Ovary (tissue), 3 donors: ENCODE results near the gene TTC28.

Experiments
- POLR2A ChIP-seq: fragments of 450-650 bp; IDR thresholded peaks from one replicate; pipeline ENCODE4 v1.6.1; 2017; ENCODE audit warnings: antibody characterized with exemption, mild to moderate bottlenecking, moderate library complexity
- TF ChIP-seq, protein P1 (sequence below), 3 donors: fragments of 450-650 bp in 2 of 3; fragments of 200-600 bp in 1 of 3; IDR thresholded peaks; one replicate each; pipeline versions ENCODE4 v1.5.1 to v1.8.0; 2016 to 2022; ENCODE audit warnings: antibody characterized with exemption in 3 of 3, mild to moderate bottlenecking in 1 of 3
- donor health status: DM: no; HTN: no; CAD: no.

DNA sequence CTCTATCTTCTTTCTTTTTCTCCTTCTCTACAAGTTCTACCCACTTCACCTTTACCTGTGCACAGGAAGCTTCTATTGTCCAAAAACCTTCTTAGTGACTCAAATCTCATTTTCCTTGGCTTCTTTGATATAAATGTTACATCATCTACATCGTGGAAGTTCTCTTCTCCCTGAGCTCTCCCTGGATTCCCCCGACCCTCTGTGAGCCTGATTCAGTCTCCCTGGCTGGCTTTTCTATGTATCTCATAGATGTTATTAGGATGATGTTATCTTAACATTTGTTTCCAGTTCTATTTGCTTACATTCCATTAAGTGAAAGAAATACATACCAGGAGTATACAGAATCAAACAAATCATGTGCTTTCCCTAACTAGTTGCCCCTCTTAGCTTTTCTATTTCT is 524.8 kb downstream of the TTC28 start:
- TF ChIP-seq, protein P1, sequence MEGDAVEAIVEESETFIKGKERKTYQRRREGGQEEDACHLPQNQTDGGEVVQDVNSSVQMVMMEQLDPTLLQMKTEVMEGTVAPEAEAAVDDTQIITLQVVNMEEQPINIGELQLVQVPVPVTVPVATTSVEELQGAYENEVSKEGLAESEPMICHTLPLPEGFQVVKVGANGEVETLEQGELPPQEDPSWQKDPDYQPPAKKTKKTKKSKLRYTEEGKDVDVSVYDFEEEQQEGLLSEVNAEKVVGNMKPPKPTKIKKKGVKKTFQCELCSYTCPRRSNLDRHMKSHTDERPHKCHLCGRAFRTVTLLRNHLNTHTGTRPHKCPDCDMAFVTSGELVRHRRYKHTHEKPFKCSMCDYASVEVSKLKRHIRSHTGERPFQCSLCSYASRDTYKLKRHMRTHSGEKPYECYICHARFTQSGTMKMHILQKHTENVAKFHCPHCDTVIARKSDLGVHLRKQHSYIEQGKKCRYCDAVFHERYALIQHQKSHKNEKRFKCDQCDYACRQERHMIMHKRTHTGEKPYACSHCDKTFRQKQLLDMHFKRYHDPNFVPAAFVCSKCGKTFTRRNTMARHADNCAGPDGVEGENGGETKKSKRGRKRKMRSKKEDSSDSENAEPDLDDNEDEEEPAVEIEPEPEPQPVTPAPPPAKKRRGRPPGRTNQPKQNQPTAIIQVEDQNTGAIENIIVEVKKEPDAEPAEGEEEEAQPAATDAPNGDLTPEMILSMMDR (IDR thresholded peaks at IDR 0.05) = no peak
- TF ChIP-seq POLR2A = no peak
